Measurements from ENCODE around the gene LRP1B.

GRCh38 chr2:141968433-141968832 lies 162.4 kb downstream of the LRP1B start:
- TF ChIP-seq POLR2A (IDR thresholded peaks at IDR 0.05), result no peak
- no peak for TF ChIP-seq CTCF (IDR thresholded peaks at IDR 0.05)

Data from tibial nerve (tissue), 3 donors.